KMS-11 (cell line): ENCODE data around the gene MAP3K20.

Experiments used
- H2AFZ ChIP-seq: fragments of 200-600 bp; sonication (generic); 2 replicates; pipeline ENCODE4 v1.6.1; 2016; ENCODE audit warnings: antibody characterized with exemption, mixed run types, low read depth
- H3K27ac ChIP-seq: fragments of 200-600 bp; sonication (generic); 2 replicates; pipeline ENCODE4 v1.6.1; 2016; ENCODE audit warnings: mild to moderate bottlenecking, mixed run types
- H3K27me3 ChIP-seq: fragments of 200-600 bp; sonication (generic); 2 replicates; pipeline ENCODE4 v1.6.1; 2017; ENCODE audit warnings: mild to moderate bottlenecking, low read depth, mixed run types, moderate library complexity; ENCODE audit not compliant: insufficient read depth
- H3K36me3 ChIP-seq: fragments of 200-600 bp; sonication (generic); 2 replicates; pipeline ENCODE4 v1.6.1; 2017; ENCODE audit warnings: mild to moderate bottlenecking, mixed run types; ENCODE audit not compliant: insufficient read depth
- H3K4me1 ChIP-seq: fragments of 200-600 bp; sonication (generic); 2 replicates; pipeline ENCODE4 v1.6.1; 2016; ENCODE audit warnings: mild to moderate bottlenecking, low read depth, mixed run types; ENCODE audit not compliant: poor library complexity, severe bottlenecking
- H3K4me2 ChIP-seq: fragments of 200-600 bp; sonication (generic); 2 replicates; pipeline ENCODE4 v1.7.0; 2016; ENCODE audit warnings: mild to moderate bottlenecking, mixed run types
- H3K4me3 ChIP-seq: fragments of 200-600 bp; sonication (generic); IDR thresholded peaks from 2 replicates; pipeline ENCODE4 v1.6.1; 2017; ENCODE audit warnings: low read depth, low read length, mixed read lengths; ENCODE audit not compliant: insufficient read depth
- H3K79me2 ChIP-seq: fragments of 200-600 bp; sonication (generic); 2 replicates; pipeline ENCODE4 v1.6.1; 2016; ENCODE audit warnings: low read depth, mixed run types; ENCODE audit not compliant: insufficient read depth
- H3K9ac ChIP-seq: fragments of 200-600 bp; sonication (generic); 2 replicates; pipeline ENCODE4 v1.6.1; 2016; ENCODE audit warnings: mild to moderate bottlenecking, mixed run types
- H4K20me1 ChIP-seq: fragments of 200-600 bp; sonication (generic); 2 replicates; pipeline ENCODE4 v1.6.1; 2016; ENCODE audit warnings: mild to moderate bottlenecking, mixed run types; ENCODE audit not compliant: insufficient read depth
- CTCF ChIP-seq: fragments of 200-600 bp; sonication (generic); conservative IDR thresholded peaks from 2 replicates; pipeline ENCODE4 v1.6.1; 2017; ENCODE audit warnings: low read depth, mild to moderate bottlenecking, antibody characterized with exemption, low read length, moderate library complexity, mixed read lengths

MAP3K20 gene

GRCh38 chr2:173231042-173231441, 155.4 kb downstream of the MAP3K20 start:
- no peaks in the 10 kb centered on the region for H4K20me1 ChIP-seq
- H3K27ac ChIP-seq = no peak overlapping the region; the same call in 1 of the 2 replicates
- H3K36me3 ChIP-seq = no peaks in the 10 kb centered on the region
- H3K9ac ChIP-seq = no peak overlapping the region
- no peak overlapping the region for H2AFZ ChIP-seq
- peaks cover 6% of the 10 kb centered on the region for H3K4me1 ChIP-seq
- H3K4me2 ChIP-seq = no peak overlapping the region; the same call in 1 of the 2 replicates
- no peak overlapping the region for H3K4me3 ChIP-seq
- no peak for TF ChIP-seq CTCF
- no peaks in the 10 kb centered on the region for H3K79me2 ChIP-seq
- H3K27me3 ChIP-seq = no peaks in the 10 kb centered on the region

GRCh38 chr2:173231465-173231864, 155.8 kb downstream of the MAP3K20 start:
- Histone ChIP-seq H3K79me2 (no peaks in the 10 kb centered on the region), H3K4me3 (no peak overlapping the region), H3K4me1 (peaks cover 6% of the 10 kb centered on the region), H3K9ac (no peak overlapping the region), H4K20me1 (no peaks in the 10 kb centered on the region), H2AFZ (no peak overlapping the region), H3K27ac (no peak overlapping the region; the same call in 1 of the 2 replicates), H3K4me2 (no peak overlapping the region), H3K27me3 (no peaks in the 10 kb centered on the region), H3K36me3 (no peaks in the 10 kb centered on the region)
- TF ChIP-seq CTCF = no peak

GRCh38 chr2:173232956-173233744, 157.5 kb downstream of the MAP3K20 start:
- Histone ChIP-seq H3K36me3 (no peaks in the 10 kb centered on the region), H3K27me3 (no peaks in the 10 kb centered on the region), H3K4me3 (no peak overlapping the region), H3K79me2 (no peaks in the 10 kb centered on the region), H4K20me1 (no peaks in the 10 kb centered on the region), H3K9ac (no peak overlapping the region), H3K4me1 (peaks cover 6% of the 10 kb centered on the region), H3K4me2 (no peak overlapping the region), H2AFZ (no peak overlapping the region), H3K27ac (no peak overlapping the region)
- TF ChIP-seq CTCF = no peak

GRCh38 chr2:173235947-173236803, 160.5 kb downstream of the MAP3K20 start:
- Histone ChIP-seq H3K27ac (no peak overlapping the region), H2AFZ (no peak overlapping the region), H3K36me3 (no peaks in the 10 kb centered on the region), H4K20me1 (no peaks in the 10 kb centered on the region), H3K4me2 (no peak overlapping the region), H3K9ac (no peak overlapping the region), H3K79me2 (no peaks in the 10 kb centered on the region), H3K27me3 (no peaks in the 10 kb centered on the region), H3K4me1 (peaks cover 2% of the 10 kb centered on the region), H3K4me3 (no peak overlapping the region)
- no peak for TF ChIP-seq CTCF
